ENCODE measurements around the gene APEH. TPM values are rescaled to one million over a fixed set of nuclear protein-coding genes. Genes with fewer than 3 reads are reported as not detected.

The APEH gene
- total and polyA plus RNA-seq, 2 of the 13 experiments (the other 11 are each of a cell fraction or from before 2014, with no cell fraction given), result 116 to 130 TPM

- ATAC-seq (no peak), FAIRE-seq (no peak), DNase-seq (ENCODE audit: low spot score) (no peak)
- no peaks in the 10 kb centered on the region for H3K36me3 ChIP-seq (replicated peaks in 1 of 2; ENCODE audit: control insufficient read depth in 1 of 2, insufficient read depth in 2 of 2, low read length in 2 of 2)
- H3K27me3 ChIP-seq (ENCODE audit: control insufficient read depth in 1 of 2, insufficient read depth in 2 of 2, low read length in 2 of 2), result no peaks in the 10 kb centered on the region
- H3K9ac ChIP-seq (ENCODE audit: insufficient read depth, low read depth, low read length), result no peak overlapping the region
- H3K4me3 ChIP-seq (replicated peaks in 1 of 3; ENCODE audit: insufficient read depth in 1 of 3, low read depth in 2 of 3, low read length in 3 of 3), result no peak overlapping the region
- ChIA-PET POLR2A (no interaction called here), CTCF (ENCODE audit: low intra/inter-chr PET ratio, low total read pairs) (no interaction called here)
- H3K4me2 ChIP-seq (ENCODE audit: low read depth, low read length), result no peak overlapping the region
- H2AFZ ChIP-seq (ENCODE audit: low read length), result no peak overlapping the region
- peaks cover 11% of the 10 kb centered on the region for H3K4me1 ChIP-seq (ENCODE audit: insufficient read depth, low read length)
- no peak overlapping the region for H3K27ac ChIP-seq (ENCODE audit: extremely low read length, insufficient read depth, low read length)
- in situ Hi-C loops (cut with HindIII; ENCODE audit: extremely low pct_ligation_motif_present, low pct_unique_long_range_greater_than_20kb), result no loop called here
- no peaks in the 10 kb centered on the region for H4K20me1 ChIP-seq (ENCODE audit: insufficient read depth, low read length)
- H3K79me2 ChIP-seq (ENCODE audit: insufficient read depth, low read length), result no peaks in the 10 kb centered on the region
- BruUV-seq (replicated peaks), result no TSS peak
- 90% methylated on average over 11 of the region's 19 CpGs for WGBS (ENCODE audit: low lambda C conversion rate)
- no peak for TF ChIP-seq TEAD2 (CRISPR knock-in tag; IDR thresholded peaks at IDR 0.05)
- TF ChIP-seq NFIB (CRISPR knock-in tag; IDR thresholded peaks at IDR 0.05; ENCODE audit: borderline replicate concordance), result no peak
- TF ChIP-seq PRDM10 (CRISPR knock-in tag; IDR thresholded peaks at IDR 0.05; ENCODE audit: low read depth), result no peak
- TF ChIP-seq KDM1A (CRISPR knock-in tag; IDR thresholded peaks at IDR 0.05), result no peak
- no peaks in the 10 kb centered on the region for H3K9me3 ChIP-seq (ENCODE audit: low read length)
- intact Hi-C loops (cut with micrococcal nuclease; ENCODE audit: unreplicated experiment), result no loop called here
Measured at GRCh38 chr3:49655731-49656285, 18.3 kb upstream of the APEH start.

GRCh38 chr3:49656541-49657112 lies 17.5 kb upstream of the APEH start:
- Histone ChIP-seq H4K20me1 (ENCODE audit: insufficient read depth, low read length) (no peaks in the 10 kb centered on the region), H3K4me3 (replicated peaks in 1 of 3; ENCODE audit: insufficient read depth in 1 of 3, low read depth in 2 of 3, low read length in 3 of 3) (no peak overlapping the region), H2AFZ (ENCODE audit: low read length) (no peak overlapping the region), H3K79me2 (ENCODE audit: insufficient read depth, low read length) (no peaks in the 10 kb centered on the region), H3K27me3 (ENCODE audit: control insufficient read depth in 1 of 2, insufficient read depth in 2 of 2, low read length in 2 of 2) (no peaks in the 10 kb centered on the region), H3K4me1 (ENCODE audit: insufficient read depth, low read length) (peaks cover 11% of the 10 kb centered on the region), H3K4me2 (ENCODE audit: low read depth, low read length) (no peak overlapping the region), H3K36me3 (replicated peaks in 1 of 2; ENCODE audit: control insufficient read depth in 1 of 2, insufficient read depth in 2 of 2, low read length in 2 of 2) (no peaks in the 10 kb centered on the region), H3K9ac (ENCODE audit: insufficient read depth, low read depth, low read length) (no peak overlapping the region), H3K9me3 (ENCODE audit: low read length) (no peaks in the 10 kb centered on the region), H3K27ac (ENCODE audit: extremely low read length, insufficient read depth, low read length) (no peak overlapping the region)
- intact Hi-C loops (cut with micrococcal nuclease; ENCODE audit: unreplicated experiment), result no loop called here
- DNase-seq (ENCODE audit: low spot score) (no peak), ATAC-seq (no peak), FAIRE-seq (no peak)
- POLR2A ChIA-PET, result no interaction called here
- CTCF ChIA-PET (ENCODE audit: low intra/inter-chr PET ratio, low total read pairs), result no interaction called here
- in situ Hi-C loops (cut with HindIII; ENCODE audit: extremely low pct_ligation_motif_present, low pct_unique_long_range_greater_than_20kb), result no loop called here
- 92% methylated on average over 13 of the region's 18 CpGs for WGBS (ENCODE audit: low lambda C conversion rate)
- BruUV-seq (replicated peaks), result no TSS peak
- no peak for TF ChIP-seq NFIC (IDR thresholded peaks at IDR 0.05; ENCODE audit: low read length)
- no peak for TF ChIP-seq ZNF337 (CRISPR knock-in tag; IDR thresholded peaks at IDR 0.05; ENCODE audit: borderline replicate concordance, low read depth)
- TF ChIP-seq FOXM1 (CRISPR knock-in tag; IDR thresholded peaks at IDR 0.05), result no peak
- no peak for TF ChIP-seq ZFP36L1 (CRISPR knock-in tag; IDR thresholded peaks at IDR 0.05)
- TF ChIP-seq HHEX (CRISPR knock-in tag; IDR thresholded peaks at IDR 0.05), result no peak
- no peak for TF ChIP-seq ARNT (IDR thresholded peaks at IDR 0.05)
- TF ChIP-seq TBP (CRISPR knock-in tag; IDR thresholded peaks at IDR 0.05), result no peak
- TF ChIP-seq SMYD3 (CRISPR knock-in tag; IDR thresholded peaks at IDR 0.05), result no peak
- TF ChIP-seq SRSF9 (IDR thresholded peaks at IDR 0.05; ENCODE audit: borderline replicate concordance, insufficient read depth, low read depth, low read length, poor library complexity, severe bottlenecking), result no peak
- no peak for TF ChIP-seq THRA (CRISPR knock-in tag; IDR thresholded peaks at IDR 0.05; ENCODE audit: borderline replicate concordance)
- no peak for TF ChIP-seq ZNF24 (IDR thresholded peaks at IDR 0.05)
- no peak for TF ChIP-seq AHR (CRISPR knock-in tag; IDR thresholded peaks at IDR 0.05)
